MM.1S (cell line): Measurements from ENCODE around the gene AMBRA1.

Experiments used
- EZH2phosphoT487 ChIP-seq: fragments of 300-600 bp; sonication (generic); IDR thresholded peaks from 2 replicates; pipeline ENCODE4 v1.6.1; 2018; ENCODE audit warnings: antibody characterized with exemption, low read length
- TF ChIP-seq, protein P1 (sequence below): fragments of 300-600 bp; sonication (generic); IDR thresholded peaks from 2 replicates; pipeline ENCODE4 v1.5.1; 2016; ENCODE audit warnings: antibody characterized with exemption, low read length, mixed read lengths

DNA sequence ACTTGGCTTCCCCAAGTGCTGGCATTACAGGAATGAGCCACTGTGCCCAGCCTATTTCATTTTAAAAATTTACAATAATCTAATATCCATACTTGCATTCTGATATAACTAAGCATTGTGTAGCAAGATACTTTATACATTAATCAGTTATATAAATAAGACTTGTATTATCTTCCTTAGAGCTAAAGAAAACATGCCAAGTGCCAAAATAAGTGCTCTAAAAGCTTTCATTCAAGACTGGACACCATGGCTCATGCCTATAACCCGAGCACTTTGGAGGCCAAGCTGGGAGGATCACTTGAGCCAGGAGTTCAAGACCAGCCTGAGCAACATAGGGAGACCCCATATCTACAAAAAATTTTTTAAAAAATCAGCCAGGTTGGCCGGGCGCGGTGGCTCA is 123.9 kb downstream of the AMBRA1 start:
- TF ChIP-seq, protein P1, sequence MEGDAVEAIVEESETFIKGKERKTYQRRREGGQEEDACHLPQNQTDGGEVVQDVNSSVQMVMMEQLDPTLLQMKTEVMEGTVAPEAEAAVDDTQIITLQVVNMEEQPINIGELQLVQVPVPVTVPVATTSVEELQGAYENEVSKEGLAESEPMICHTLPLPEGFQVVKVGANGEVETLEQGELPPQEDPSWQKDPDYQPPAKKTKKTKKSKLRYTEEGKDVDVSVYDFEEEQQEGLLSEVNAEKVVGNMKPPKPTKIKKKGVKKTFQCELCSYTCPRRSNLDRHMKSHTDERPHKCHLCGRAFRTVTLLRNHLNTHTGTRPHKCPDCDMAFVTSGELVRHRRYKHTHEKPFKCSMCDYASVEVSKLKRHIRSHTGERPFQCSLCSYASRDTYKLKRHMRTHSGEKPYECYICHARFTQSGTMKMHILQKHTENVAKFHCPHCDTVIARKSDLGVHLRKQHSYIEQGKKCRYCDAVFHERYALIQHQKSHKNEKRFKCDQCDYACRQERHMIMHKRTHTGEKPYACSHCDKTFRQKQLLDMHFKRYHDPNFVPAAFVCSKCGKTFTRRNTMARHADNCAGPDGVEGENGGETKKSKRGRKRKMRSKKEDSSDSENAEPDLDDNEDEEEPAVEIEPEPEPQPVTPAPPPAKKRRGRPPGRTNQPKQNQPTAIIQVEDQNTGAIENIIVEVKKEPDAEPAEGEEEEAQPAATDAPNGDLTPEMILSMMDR, result no peak
- TF ChIP-seq EZH2phosphoT487, result no peak
